Parathyroid adenoma (tissue), 2 donors: Measurements from ENCODE around the gene PNMA5.

ENCODE experiments used
- H2AFZ ChIP-seq: fragments of 300-600 bp; sonication (generic); one replicate; pipeline ENCODE4 v1.7.0; 2017; ENCODE audit warnings: antibody characterized with exemption, mild to moderate bottlenecking
- H3K27ac ChIP-seq: fragments of 300-600 bp; sonication (generic); one replicate; pipeline ENCODE4 v1.7.0; 2017
- H3K27me3 ChIP-seq: fragments of 300-600 bp; sonication (generic); one replicate; pipeline ENCODE4 v1.7.0; 2017; ENCODE audit warnings: low read length; ENCODE audit not compliant: control insufficient read depth, insufficient read depth
- H3K36me3 ChIP-seq: fragments of 300-600 bp; sonication (generic); one replicate; pipeline ENCODE4 v1.7.0; 2017; ENCODE audit warnings: low read length; ENCODE audit not compliant: control insufficient read depth, insufficient read depth
- H3K4me1 ChIP-seq: fragments of 300-600 bp; sonication (generic); one replicate; pipeline ENCODE4 v1.7.0; 2017; ENCODE audit warnings: control low read depth
- H3K4me2 ChIP-seq: fragments of 300-600 bp; sonication (generic); one replicate; pipeline ENCODE4 v1.7.0; 2017; ENCODE audit warnings: low read length
- H3K4me3 ChIP-seq: fragments of 300-600 bp; sonication (generic); one replicate; pipeline ENCODE4 v1.7.0; 2017; ENCODE audit warnings: low read depth, low read length
- H3K79me2 ChIP-seq: fragments of 300-600 bp; sonication (generic); one replicate; pipeline ENCODE4 v1.7.0; 2017; ENCODE audit warnings: control low read depth
- H3K9ac ChIP-seq: fragments of 300-600 bp; sonication (generic); one replicate; pipeline ENCODE4 v1.7.0; 2017; ENCODE audit warnings: mild to moderate bottlenecking
- H3K9me3 ChIP-seq: fragments of 300-600 bp; sonication (generic); one replicate; pipeline ENCODE4 v1.7.0; 2017; ENCODE audit warnings: low read length; ENCODE audit not compliant: control insufficient read depth
- TF ChIP-seq, protein P1 (sequence below): fragments of 300-600 bp; sonication (generic); IDR thresholded peaks from one replicate; pipeline ENCODE4 v1.7.0; 2017; ENCODE audit warnings: antibody characterized with exemption, mild to moderate bottlenecking
- donor health status: primary hyperparathyroidism.

The PNMA5 gene

GRCh38 chrX:152943826-152944225 lies 50.1 kb downstream of the PNMA5 start:
- no peak overlapping the region for H3K9ac ChIP-seq
- no peaks in the 10 kb centered on the region for H3K79me2 ChIP-seq
- no peaks in the 10 kb centered on the region for H3K36me3 ChIP-seq
- H3K4me2 ChIP-seq: no peak overlapping the region
- no peaks in the 10 kb centered on the region for H3K4me1 ChIP-seq
- H3K4me3 ChIP-seq: no peak overlapping the region
- no peak overlapping the region for H2AFZ ChIP-seq
- H3K27ac ChIP-seq: no peak overlapping the region
- no peaks in the 10 kb centered on the region for H3K9me3 ChIP-seq
- H3K27me3 ChIP-seq: no peaks in the 10 kb centered on the region
- TF ChIP-seq, protein P1, sequence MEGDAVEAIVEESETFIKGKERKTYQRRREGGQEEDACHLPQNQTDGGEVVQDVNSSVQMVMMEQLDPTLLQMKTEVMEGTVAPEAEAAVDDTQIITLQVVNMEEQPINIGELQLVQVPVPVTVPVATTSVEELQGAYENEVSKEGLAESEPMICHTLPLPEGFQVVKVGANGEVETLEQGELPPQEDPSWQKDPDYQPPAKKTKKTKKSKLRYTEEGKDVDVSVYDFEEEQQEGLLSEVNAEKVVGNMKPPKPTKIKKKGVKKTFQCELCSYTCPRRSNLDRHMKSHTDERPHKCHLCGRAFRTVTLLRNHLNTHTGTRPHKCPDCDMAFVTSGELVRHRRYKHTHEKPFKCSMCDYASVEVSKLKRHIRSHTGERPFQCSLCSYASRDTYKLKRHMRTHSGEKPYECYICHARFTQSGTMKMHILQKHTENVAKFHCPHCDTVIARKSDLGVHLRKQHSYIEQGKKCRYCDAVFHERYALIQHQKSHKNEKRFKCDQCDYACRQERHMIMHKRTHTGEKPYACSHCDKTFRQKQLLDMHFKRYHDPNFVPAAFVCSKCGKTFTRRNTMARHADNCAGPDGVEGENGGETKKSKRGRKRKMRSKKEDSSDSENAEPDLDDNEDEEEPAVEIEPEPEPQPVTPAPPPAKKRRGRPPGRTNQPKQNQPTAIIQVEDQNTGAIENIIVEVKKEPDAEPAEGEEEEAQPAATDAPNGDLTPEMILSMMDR: no peak

DNA sequence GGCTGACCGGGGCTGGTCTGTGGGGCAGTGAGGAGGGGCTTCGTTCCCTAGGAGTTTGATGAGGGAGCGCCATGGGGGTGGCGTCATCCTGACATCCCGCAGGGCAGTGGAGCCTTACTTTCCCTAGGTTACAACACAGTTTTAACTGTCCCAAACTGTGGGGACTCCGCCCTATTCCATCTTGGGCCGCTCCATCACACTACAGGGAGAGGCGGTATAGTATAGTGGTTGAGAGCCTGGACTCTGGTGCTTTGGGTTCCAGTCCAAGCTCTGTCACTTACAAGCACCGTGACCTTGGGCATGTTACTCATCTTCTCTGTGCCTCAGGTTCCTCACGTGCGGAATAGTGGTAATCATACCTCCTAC lies 51.9 kb downstream of the PNMA5 start:
- H3K79me2 ChIP-seq: no peaks in the 10 kb centered on the region
- no peaks in the 10 kb centered on the region for H3K4me1 ChIP-seq
- peak overlapping the region; percentile 69 for H3K27ac ChIP-seq
- H3K4me3 ChIP-seq: peak overlapping the region; percentile 57
- TF ChIP-seq, protein P1: no peak
- no peaks in the 10 kb centered on the region for H3K27me3 ChIP-seq
- H3K4me2 ChIP-seq: peak overlapping the region; percentile 78
- H3K9ac ChIP-seq: no peak overlapping the region
- no peaks in the 10 kb centered on the region for H3K36me3 ChIP-seq
- peak overlapping the region; percentile 95 for H2AFZ ChIP-seq
- H3K9me3 ChIP-seq: no peaks in the 10 kb centered on the region

DNA sequence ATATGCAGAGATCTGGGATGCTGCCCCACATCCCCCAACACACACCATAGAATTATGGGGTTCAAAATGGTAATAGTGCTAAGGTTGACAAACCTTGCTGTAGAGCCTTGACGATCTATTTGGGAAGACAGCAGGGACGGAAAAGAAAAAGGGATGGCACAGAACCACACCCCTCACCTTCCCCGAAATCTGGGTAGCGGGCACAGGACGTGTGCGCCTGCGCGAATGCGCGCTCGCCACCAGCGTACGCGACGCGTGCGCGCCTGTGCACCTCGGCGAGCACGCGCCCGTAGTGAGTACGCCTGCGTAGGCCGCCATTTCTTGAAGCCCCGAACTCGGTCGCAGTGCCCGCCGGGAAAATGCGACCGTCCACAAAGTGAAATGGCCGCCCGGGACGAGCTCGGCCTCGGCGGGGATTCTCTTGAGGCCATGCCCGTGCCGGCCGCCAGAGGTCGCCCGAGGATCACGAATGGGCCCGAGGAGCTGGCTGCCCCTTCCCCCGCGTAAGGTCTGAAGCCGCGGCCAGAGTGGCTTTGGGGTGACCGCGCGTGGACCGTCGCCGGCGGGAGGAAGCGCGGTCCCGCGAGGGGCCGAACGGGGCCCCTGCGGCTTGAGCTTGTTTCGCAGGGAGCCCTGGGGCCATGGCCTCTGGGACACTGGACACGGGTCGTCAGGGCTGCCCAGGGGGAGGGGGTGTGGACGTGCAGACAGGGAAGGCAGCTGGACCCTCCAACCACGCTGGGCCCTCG lies 52.4 kb downstream of the PNMA5 start:
- H3K4me2 ChIP-seq: peak overlapping the region; percentile 78
- no peaks in the 10 kb centered on the region for H3K79me2 ChIP-seq
- no peak overlapping the region for H3K9ac ChIP-seq
- no peaks in the 10 kb centered on the region for H3K4me1 ChIP-seq
- H2AFZ ChIP-seq: peak overlapping the region; percentile 95
- no peaks in the 10 kb centered on the region for H3K36me3 ChIP-seq
- TF ChIP-seq, protein P1: peak; percentile 81
- H3K27ac ChIP-seq: peak overlapping the region; percentile 69
- H3K9me3 ChIP-seq: no peaks in the 10 kb centered on the region
- H3K27me3 ChIP-seq: no peaks in the 10 kb centered on the region
- peak overlapping the region; percentile 86 for H3K4me3 ChIP-seq
